Endothelial cell of umbilical vein (primary cell): ENCODE results near the gene CNN2.

ENCODE experiments used
- CTCF ChIP-seq, 2 donors: IDR thresholded peaks; 1 replicate in 1 of 2; 2 replicates in 1 of 2; pipeline ENCODE4 v1.5.1; 2011; ENCODE audit warnings: low read length in 2 of 2, mild to moderate bottlenecking in 2 of 2, moderate library complexity in 2 of 2, control low read depth in 1 of 2, inconsistent platforms in 1 of 2, low read depth in 1 of 2; ENCODE audit not compliant: insufficient read depth in 1 of 2; ENCODE audit errors: extremely low read depth in 1 of 2
- EZH2 ChIP-seq: IDR thresholded peaks from 2 replicates; pipeline ENCODE4 v1.6.1; 2012; ENCODE audit warnings: borderline replicate concordance, low read depth, mild to moderate bottlenecking, moderate library complexity, low read length, inconsistent platforms; ENCODE audit not compliant: severe bottlenecking
- FOS ChIP-seq: IDR thresholded peaks from 2 replicates; pipeline ENCODE4 v1.6.1; 2011; ENCODE audit warnings: mild to moderate bottlenecking, low read length, moderate library complexity, borderline replicate concordance; ENCODE audit not compliant: insufficient read depth
- JUN ChIP-seq: IDR thresholded peaks from 2 replicates; pipeline ENCODE4 v1.6.1; 2011; ENCODE audit warnings: borderline replicate concordance, low read depth; ENCODE audit not compliant: insufficient read length, insufficient read depth
- MAX ChIP-seq: IDR thresholded peaks from 2 replicates; pipeline ENCODE4 v1.6.1; 2011; ENCODE audit not compliant: insufficient read depth, insufficient read length
- MYC ChIP-seq: IDR thresholded peaks from one replicate; pipeline ENCODE4 v1.6.1; 2011; ENCODE audit warnings: mild to moderate bottlenecking, low read depth, low read length
- POLR2A ChIP-seq: IDR thresholded peaks from 2 replicates; pipeline ENCODE4 v1.6.1; 2012; ENCODE audit warnings: low read depth, mild to moderate bottlenecking, control low read depth, low read length
- POLR2AphosphoS5 ChIP-seq: IDR thresholded peaks from 2 replicates; pipeline ENCODE4 v1.6.1; 2012; ENCODE audit warnings: low read depth, mild to moderate bottlenecking, control low read depth, low read length, moderate library complexity; ENCODE audit not compliant: insufficient read depth

- no peak for TF ChIP-seq POLR2A
- TF ChIP-seq CTCF (IDR thresholded peaks at IDR 0.05; ENCODE audit: extremely low read depth in 1 of 2, insufficient read depth in 1 of 2, low read depth in 1 of 2, low read length in 2 of 2): no peak
- TF ChIP-seq MAX: no peak
- no peak for TF ChIP-seq MYC
- TF ChIP-seq POLR2AphosphoS5: no peak
- no peak for TF ChIP-seq EZH2
- TF ChIP-seq FOS: no peak
- no peak for TF ChIP-seq JUN
Measured at GRCh38 chr19:1072371-1073015, 46.1 kb downstream of the CNN2 start.
